GM10248 (cell line): Measurements from ENCODE around the gene ANKRD33.

Experiments used
- CTCF ChIA-PET: fragments of 300-600 bp; sonication (Branson Sonifier 250); formaldehyde crosslinking; extraction: SDS; loops from one replicate; lab custom pipeline; 2021; ENCODE audit warnings: antibody characterized with exemption; lab: Yijun Ruan, JAX
- POLR2A ChIA-PET: fragments of 350-650 bp; sonication (Branson Sonifier 250); formaldehyde crosslinking; extraction: SDS; loops from one replicate; lab custom pipeline; 2020; ENCODE audit warnings: antibody characterized with exemption; lab: Yijun Ruan, JAX
- DNase-seq: peaks from one replicate; pipeline ENCODE4 v3.0.0; 2012; ENCODE audit errors: extremely low spot score
- TF ChIP-seq, protein P1 (sequence below): IDR thresholded peaks from 2 replicates; pipeline ENCODE4 v1.5.1; 2012; ENCODE audit warnings: mild to moderate bottlenecking, low read depth; ENCODE audit errors: extremely low read depth, missing control alignments, control extremely low read depth

The ANKRD33 gene

DNA sequence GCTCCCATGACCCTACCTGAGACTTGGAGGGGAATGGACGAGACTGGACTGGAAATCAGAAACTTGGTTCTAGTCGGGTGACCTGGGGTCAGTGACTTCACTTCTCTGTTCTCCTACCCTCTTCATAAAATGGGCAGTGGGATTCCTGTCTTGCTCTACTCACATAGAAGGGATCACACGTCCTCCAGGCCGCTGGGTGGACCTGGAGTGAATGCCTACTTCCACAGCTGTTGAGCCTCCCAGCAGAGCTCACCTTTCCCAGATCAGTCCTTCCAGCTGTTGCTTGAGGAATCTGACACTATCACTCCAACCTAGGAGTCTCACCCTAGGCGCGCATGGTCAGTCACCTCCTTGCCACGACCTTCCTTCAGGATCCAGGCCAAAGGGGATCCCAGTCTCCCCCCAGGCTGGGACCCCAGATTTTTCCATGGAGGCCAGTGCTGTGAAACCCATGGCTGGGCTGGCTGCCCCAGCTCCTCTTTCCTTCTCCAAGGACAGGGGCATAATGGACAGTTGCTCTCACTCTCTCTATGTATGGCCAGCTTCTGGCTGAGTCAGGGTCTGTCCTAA is 20.0 kb downstream of the ANKRD33 start:
- ChIA-PET POLR2A (no interaction called here), CTCF (interaction anchor here (1.0 to 1.8 kb wide), 6 partner anchors 15 to 118 kb away, joined by 3 to 7 read pairs (median 3); no protein-coding TSS in a partner anchor)
- TF ChIP-seq, protein P1, sequence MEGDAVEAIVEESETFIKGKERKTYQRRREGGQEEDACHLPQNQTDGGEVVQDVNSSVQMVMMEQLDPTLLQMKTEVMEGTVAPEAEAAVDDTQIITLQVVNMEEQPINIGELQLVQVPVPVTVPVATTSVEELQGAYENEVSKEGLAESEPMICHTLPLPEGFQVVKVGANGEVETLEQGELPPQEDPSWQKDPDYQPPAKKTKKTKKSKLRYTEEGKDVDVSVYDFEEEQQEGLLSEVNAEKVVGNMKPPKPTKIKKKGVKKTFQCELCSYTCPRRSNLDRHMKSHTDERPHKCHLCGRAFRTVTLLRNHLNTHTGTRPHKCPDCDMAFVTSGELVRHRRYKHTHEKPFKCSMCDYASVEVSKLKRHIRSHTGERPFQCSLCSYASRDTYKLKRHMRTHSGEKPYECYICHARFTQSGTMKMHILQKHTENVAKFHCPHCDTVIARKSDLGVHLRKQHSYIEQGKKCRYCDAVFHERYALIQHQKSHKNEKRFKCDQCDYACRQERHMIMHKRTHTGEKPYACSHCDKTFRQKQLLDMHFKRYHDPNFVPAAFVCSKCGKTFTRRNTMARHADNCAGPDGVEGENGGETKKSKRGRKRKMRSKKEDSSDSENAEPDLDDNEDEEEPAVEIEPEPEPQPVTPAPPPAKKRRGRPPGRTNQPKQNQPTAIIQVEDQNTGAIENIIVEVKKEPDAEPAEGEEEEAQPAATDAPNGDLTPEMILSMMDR, result no peak
- DNase-seq, result no peak

DNA sequence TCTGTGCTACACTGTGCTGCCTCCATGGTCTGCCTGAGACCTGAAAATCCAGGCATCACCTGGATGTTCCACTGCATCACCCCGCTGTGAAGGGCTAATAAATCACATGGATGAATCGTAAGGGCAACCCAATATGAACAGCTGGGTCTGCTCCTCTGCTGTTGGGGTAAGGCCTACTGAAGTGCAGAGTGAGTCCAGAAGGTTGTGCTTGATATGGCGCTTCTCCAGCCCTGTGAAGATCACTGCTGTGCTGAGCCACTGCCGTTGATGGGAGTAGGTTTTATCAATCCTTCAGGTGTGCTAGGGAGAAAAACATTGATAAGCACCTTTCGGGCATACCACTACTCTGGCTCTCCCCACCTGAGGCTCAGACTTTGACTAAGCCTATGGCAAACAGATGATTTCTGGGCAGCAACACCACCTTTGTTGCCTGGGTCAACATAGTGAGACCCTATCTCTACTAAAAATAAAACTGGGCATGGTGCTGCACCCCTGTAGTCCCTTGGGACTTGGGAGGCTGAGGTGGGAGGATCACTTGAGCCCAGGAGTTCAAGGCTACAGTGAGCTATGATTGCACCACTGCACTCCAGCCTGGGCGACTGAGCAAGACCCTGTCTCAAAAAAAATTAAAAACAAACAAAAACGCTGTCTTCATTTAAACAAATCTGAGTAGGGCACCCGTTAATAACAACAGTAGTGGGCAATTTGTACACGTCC is 21.1 kb downstream of the ANKRD33 start:
- ChIA-PET POLR2A (no interaction called here), CTCF (interaction anchor here (1.4 kb wide), 1 partner anchor 72 kb away, joined by 4 read pairs; no protein-coding TSS in a partner anchor)
- no peak for DNase-seq
- TF ChIP-seq, protein P1, result no peak

DNA sequence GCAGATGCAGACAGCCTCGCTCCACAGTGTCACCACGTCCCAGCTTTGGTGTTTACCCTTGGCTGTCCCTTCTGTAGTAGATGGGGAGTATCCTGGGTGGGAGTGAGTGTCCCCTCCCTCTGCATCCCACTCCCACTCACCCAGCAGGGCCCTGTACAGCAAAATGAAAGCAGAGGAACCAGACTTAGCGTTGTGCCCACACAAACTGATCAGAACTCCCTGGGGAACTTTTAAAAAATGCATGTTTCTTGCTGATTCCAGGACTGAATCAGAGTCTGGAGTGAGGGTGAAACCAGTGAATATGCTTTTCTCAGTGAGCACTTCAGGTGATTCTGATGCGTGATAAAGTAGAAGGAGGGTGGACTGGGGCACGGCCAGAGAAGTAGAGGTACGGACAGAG is 22.3 kb downstream of the ANKRD33 start:
- TF ChIP-seq, protein P1, result no peak
- DNase-seq, result no peak
- POLR2A ChIA-PET, result no interaction called here
- CTCF ChIA-PET, result interaction anchor here (1.0 to 6.2 kb wide), 3 partner anchors 10 to 17 kb away, joined by 3 to 42 read pairs (median 3); no protein-coding TSS in a partner anchor

DNA sequence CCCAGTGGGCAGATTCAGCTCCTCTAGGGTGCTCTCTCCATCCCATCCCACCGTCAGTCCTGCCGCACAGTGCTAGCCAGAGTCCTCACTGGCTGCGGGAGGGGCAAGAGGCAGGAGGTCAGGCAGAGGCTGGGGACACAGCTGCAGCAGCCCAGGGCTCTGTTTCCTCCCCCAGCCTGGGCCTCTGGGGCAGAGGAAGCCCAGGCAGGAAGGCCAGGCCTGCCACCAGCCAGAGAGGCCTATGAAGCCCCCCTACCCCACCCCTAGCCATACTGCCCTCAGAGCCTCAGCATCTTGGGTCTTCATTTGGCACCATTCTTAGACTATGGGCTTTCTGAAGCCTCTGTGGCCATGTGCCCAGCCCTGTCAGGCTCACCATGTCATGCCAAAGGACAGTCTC is 22.8 kb downstream of the ANKRD33 start:
- TF ChIP-seq, protein P1, result no peak
- DNase-seq, result no peak
- ChIA-PET CTCF (interaction anchor here (1.0 to 6.2 kb wide), 3 partner anchors 10 to 17 kb away, joined by 3 to 42 read pairs (median 3); no protein-coding TSS in a partner anchor), POLR2A (no interaction called here)

DNA sequence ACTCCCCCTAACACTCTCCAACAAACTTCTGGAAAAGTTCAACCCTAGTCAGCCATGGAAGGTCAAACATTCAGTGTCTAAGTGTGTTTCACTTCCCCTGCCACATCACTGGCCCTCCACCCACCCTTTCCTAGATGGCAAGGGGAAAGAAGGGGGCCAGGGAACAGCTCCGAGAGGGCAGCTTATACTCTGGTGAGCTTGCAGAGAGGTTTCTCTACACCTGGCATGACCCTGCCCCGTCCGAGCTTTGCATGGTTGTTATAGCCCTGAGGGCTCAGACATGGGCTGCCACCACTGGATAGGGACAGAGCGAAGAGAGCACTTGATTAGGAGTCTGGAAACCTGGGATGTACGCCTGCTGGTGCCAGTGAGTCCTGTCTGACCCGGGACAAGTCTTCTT is 23.4 kb downstream of the ANKRD33 start:
- DNase-seq, result no peak
- CTCF ChIA-PET, result interaction anchor here (1.1 to 6.2 kb wide), 2 partner anchors 12 to 16 kb away, joined by 3 to 42 read pairs; no protein-coding TSS in a partner anchor
- TF ChIP-seq, protein P1, result no peak
- POLR2A ChIA-PET, result no interaction called here

DNA sequence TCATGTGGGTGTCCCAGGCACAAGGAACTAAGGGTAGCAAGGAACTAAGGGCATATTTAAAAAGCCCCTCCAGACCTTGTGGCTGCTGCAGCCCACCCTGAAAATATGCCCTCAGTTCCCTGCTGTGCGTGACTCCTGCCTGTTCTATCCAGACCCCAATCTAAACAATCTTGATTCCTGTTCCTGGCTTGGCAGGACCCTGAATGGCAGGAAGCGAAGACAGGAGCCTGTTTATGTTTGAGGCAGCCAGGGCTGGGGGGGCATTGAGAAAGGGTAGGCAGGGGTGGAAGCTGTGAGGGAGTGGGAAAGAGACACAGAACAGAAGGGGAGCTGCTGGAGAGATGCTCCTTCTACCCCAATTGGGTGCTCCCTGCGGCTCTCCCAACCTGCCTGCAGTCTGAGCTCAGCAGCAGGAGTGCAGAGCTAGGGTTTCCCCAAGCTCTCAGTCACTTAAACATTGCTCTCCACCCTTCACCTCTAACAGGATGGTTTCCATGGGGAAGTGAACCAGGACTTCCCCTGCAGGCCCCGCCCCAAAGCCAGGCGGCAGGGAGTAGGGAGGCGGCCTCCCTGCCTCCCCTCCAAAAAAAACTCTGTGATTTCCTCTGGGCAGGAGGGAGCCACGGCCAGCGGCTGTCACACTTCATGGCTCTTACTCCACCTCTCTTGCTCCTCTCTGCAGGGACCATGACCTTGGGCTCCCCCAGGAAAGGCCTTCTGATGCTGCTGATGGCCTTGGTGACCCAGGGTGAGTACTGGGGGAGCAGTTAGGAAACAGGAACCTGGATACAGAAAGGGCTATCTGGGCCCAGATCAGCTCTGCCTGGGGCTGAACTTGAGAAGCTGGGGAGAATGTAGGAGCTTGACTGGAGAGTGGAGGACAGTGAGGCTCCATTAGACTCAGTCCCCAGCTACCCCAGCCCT is 24.1 kb downstream of the ANKRD33 start:
- POLR2A ChIA-PET, result no interaction called here
- no peak for DNase-seq
- TF ChIP-seq, protein P1, result no peak
- CTCF ChIA-PET, result interaction anchor here (0.9 to 6.2 kb wide), 2 partner anchors 11 to 1154 kb away, joined by 3 to 42 read pairs; no protein-coding TSS in a partner anchor
